HepG2 (cell line): ENCODE results near the gene PTCD3. TPM values are rescaled to one million over a fixed set of nuclear protein-coding genes. Genes with fewer than 3 reads are reported as not detected.

Source experiments
- ATF2 ChIP-seq: sonication (generic); formaldehyde crosslinking; IDR thresholded peaks from 2 replicates; pipeline ENCODE4 v1.4.0; 2020; ENCODE audit warnings: missing genetic modification reagents
- CENPT ChIP-seq: sonication (generic); formaldehyde crosslinking; IDR thresholded peaks from 2 replicates; pipeline ENCODE4 v1.8.0; 2022; ENCODE audit warnings: low read depth, mild to moderate bottlenecking, moderate library complexity, missing genetic modification reagents
- FIP1L1 ChIP-seq: fragments of 200-400 bp; formaldehyde crosslinking; IDR thresholded peaks from 2 replicates; pipeline ENCODE4 v1.6.1; 2018; ENCODE audit warnings: low read depth, mild to moderate bottlenecking, low read length, moderate library complexity, borderline replicate concordance; ENCODE audit not compliant: insufficient read depth
- HOMEZ ChIP-seq: IDR thresholded peaks from 2 replicates; pipeline ENCODE4 v1.6.1; 2016; ENCODE audit warnings: low read depth
- NFE2L2 ChIP-seq: fragments of 150-350 bp; IDR thresholded peaks from 2 replicates; pipeline ENCODE4 v1.6.1; 2014; ENCODE audit warnings: low read length
- NFIB ChIP-seq: sonication (generic); formaldehyde crosslinking; IDR thresholded peaks from 2 replicates; pipeline ENCODE4 v1.9.0; 2021; ENCODE audit warnings: missing genetic modification reagents, mild to moderate bottlenecking, borderline replicate concordance
- NONO ChIP-seq, 2 experiments: fragments of 450-650 bp in 1 of 2; sonication (generic) in 1 of 2; formaldehyde crosslinking in 1 of 2; IDR thresholded peaks in 1 of 2; conservative IDR thresholded peaks in 1 of 2; 2 replicates each; pipeline versions ENCODE4 v1.6.1 to v1.8.0; 2017 to 2022; ENCODE audit warnings: mild to moderate bottlenecking in 1 of 2, missing genetic modification reagents in 1 of 2, moderate library complexity in 1 of 2
- PHF8 ChIP-seq: sonication (generic); formaldehyde crosslinking; IDR thresholded peaks from 2 replicates; pipeline ENCODE4 v1.5.0; 2020; ENCODE audit warnings: missing genetic modification reagents
- TBL1XR1 ChIP-seq: fragments of 150-350 bp; IDR thresholded peaks from 2 replicates; pipeline ENCODE4 v1.6.1; 2014; ENCODE audit warnings: borderline replicate concordance, low read length; ENCODE audit not compliant: partially characterized antibody
- ZKSCAN5 ChIP-seq: sonication (generic); formaldehyde crosslinking; IDR thresholded peaks from 2 replicates; pipeline ENCODE4 v1.5.1; 2020; ENCODE audit warnings: mild to moderate bottlenecking, missing genetic modification reagents
- ZNF180 ChIP-seq: sonication (generic); formaldehyde crosslinking; IDR thresholded peaks from 2 replicates; pipeline ENCODE4 v1.4.0; 2020; ENCODE audit warnings: low read depth, missing genetic modification reagents, borderline replicate concordance
- ZNF44 ChIP-seq: sonication (generic); formaldehyde crosslinking; IDR thresholded peaks from 2 replicates; pipeline ENCODE4 v1.5.1; 2020; ENCODE audit warnings: mild to moderate bottlenecking, missing genetic modification reagents
- ZNF737 ChIP-seq: sonication (generic); formaldehyde crosslinking; IDR thresholded peaks from 2 replicates; pipeline ENCODE4 v1.5.0; 2020; ENCODE audit warnings: missing genetic modification reagents, mild to moderate bottlenecking, borderline replicate concordance
- polyA plus RNA-seq, 8 experiments: library from polyadenylated mRNA; depleted of rRNA in 3 of 8; stranded (reverse) in 7 of 8; unstranded in 1 of 8; fragments of >200 nt; fragmentation: Illumina TruSeq in 4 of 8; extraction: Trizol in 4 of 8; gene quantifications; 2 replicates each; pipeline versions ENCODE4 v1.2.1 to v1.2.3, GENCODE V29; 2011 to 2016; ENCODE audit warnings: low read depth in 4 of 8, missing spikeins in 1 of 8, mixed read lengths in 1 of 8; ENCODE audit not compliant: insufficient read depth in 1 of 8
- total RNA-seq, 5 experiments: library from RNA; depleted of rRNA; stranded (reverse); fragments of >200 nt; fragmentation: Illumina TruSeq; extraction: Trizol; gene quantifications; 2 replicates each; pipeline ENCODE4 v1.2.3, GENCODE V29; 2016; ENCODE audit warnings: low read depth in 1 of 5
- TF ChIP-seq, protein P1 (sequence below): sonication (generic); formaldehyde crosslinking; IDR thresholded peaks from 2 replicates; pipeline ENCODE4 v1.8.0; 2022; ENCODE audit warnings: missing genetic modification reagents, mild to moderate bottlenecking, moderate library complexity, borderline replicate concordance
- TF ChIP-seq, protein P2 (sequence below), 2 experiments: sonication (generic) in 1 of 2; formaldehyde crosslinking in 1 of 2; IDR thresholded peaks; 2 replicates each; pipeline versions ENCODE4 v1.4.0 to v1.6.1; 2016 to 2020; ENCODE audit warnings: borderline replicate concordance in 1 of 2, low read depth in 1 of 2, mild to moderate bottlenecking in 1 of 2, missing genetic modification reagents in 1 of 2
- TF ChIP-seq, protein P3 (sequence below): sonication (generic); formaldehyde crosslinking; IDR thresholded peaks from 2 replicates; pipeline ENCODE4 v1.5.1; 2020; ENCODE audit warnings: missing genetic modification reagents, mild to moderate bottlenecking, borderline replicate concordance

PTCD3 gene
- total and polyA plus RNA-seq, 2 of the 13 experiments (the other 11 are each of a cell fraction or from before 2014, with no cell fraction given), result 124 to 309 TPM

DNA sequence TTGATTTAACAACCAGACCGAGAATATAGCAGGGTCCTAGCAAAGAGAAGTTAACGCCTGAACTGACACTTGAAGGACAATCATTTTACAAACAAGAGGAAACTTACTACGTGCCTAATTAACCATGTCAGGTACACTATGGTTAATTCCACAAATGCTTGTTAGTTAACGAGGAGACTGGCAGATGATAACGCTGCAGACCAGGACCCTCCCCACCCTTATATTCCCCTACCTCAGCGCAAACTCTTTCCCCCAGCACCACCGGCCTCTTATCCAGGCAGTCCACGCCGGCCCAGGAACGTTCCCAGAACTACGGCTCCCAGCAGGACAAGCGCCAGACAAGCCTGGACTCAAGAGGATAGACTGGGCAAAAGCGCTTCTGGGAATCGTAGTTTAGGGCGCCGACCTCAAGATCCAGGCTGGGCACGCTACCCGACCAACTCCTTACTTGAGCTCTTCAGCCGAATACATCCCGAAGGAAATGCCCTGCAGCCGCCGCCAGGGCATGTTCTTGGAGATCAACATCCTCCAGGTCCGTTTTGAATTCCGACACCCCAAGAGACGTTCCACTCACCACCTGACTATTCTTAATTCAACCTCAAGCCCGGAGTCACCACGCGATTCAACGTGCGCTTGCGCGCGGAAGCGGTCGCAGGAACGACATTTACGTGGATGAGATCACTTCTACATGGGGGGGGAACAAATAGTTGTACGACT lies 625 bp upstream of the PTCD3 start, which contains the start of gene POLR1A (continued):
- TF ChIP-seq ATF2 (CRISPR knock-in tag) (no peak), ZNF737 (CRISPR knock-in tag) (no peak; the same call in 1 of the 2 replicates), ZNF180 (CRISPR knock-in tag) (peak; percentile 85; the same call in 1 of the 2 replicates), HOMEZ (CRISPR knock-in tag) (no peak), ZNF44 (no peak), ZKSCAN5 (0 out of 2 replicates have a peak, but pooled peaks have one; percentile 31), NFE2L2 (no peak), CENPT (CRISPR knock-in tag) (no peak), TBL1XR1 (peak; percentile 90), NFIB (no peak), PHF8 (CRISPR knock-in tag) (peak; percentile 92), FIP1L1 (no peak), NONO (IDR thresholded peaks at IDR 0.05) (no peak), NONO (CRISPR knock-in tag; conservative IDR thresholded peaks at IDR 0.05) (no peak; the same call in none of the 2 replicates)
- TF ChIP-seq, protein P1, sequence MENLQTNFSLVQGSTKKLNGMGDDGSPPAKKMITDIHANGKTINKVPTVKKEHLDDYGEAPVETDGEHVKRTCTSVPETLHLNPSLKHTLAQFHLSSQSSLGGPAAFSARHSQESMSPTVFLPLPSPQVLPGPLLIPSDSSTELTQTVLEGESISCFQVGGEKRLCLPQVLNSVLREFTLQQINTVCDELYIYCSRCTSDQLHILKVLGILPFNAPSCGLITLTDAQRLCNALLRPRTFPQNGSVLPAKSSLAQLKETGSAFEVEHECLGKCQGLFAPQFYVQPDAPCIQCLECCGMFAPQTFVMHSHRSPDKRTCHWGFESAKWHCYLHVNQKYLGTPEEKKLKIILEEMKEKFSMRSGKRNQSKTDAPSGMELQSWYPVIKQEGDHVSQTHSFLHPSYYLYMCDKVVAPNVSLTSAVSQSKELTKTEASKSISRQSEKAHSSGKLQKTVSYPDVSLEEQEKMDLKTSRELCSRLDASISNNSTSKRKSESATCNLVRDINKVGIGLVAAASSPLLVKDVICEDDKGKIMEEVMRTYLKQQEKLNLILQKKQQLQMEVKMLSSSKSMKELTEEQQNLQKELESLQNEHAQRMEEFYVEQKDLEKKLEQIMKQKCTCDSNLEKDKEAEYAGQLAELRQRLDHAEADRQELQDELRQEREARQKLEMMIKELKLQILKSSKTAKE (CRISPR knock-in tag), result no peak
- TF ChIP-seq, protein P2, sequence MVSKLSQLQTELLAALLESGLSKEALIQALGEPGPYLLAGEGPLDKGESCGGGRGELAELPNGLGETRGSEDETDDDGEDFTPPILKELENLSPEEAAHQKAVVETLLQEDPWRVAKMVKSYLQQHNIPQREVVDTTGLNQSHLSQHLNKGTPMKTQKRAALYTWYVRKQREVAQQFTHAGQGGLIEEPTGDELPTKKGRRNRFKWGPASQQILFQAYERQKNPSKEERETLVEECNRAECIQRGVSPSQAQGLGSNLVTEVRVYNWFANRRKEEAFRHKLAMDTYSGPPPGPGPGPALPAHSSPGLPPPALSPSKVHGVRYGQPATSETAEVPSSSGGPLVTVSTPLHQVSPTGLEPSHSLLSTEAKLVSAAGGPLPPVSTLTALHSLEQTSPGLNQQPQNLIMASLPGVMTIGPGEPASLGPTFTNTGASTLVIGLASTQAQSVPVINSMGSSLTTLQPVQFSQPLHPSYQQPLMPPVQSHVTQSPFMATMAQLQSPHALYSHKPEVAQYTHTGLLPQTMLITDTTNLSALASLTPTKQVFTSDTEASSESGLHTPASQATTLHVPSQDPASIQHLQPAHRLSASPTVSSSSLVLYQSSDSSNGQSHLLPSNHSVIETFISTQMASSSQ (IDR thresholded peaks at IDR 0.05; ENCODE audit: low read depth), result no peak
- TF ChIP-seq, protein P2 (CRISPR knock-in tag; IDR thresholded peaks at IDR 0.05; ENCODE audit: borderline replicate concordance), result no peak
- TF ChIP-seq, protein P3, sequence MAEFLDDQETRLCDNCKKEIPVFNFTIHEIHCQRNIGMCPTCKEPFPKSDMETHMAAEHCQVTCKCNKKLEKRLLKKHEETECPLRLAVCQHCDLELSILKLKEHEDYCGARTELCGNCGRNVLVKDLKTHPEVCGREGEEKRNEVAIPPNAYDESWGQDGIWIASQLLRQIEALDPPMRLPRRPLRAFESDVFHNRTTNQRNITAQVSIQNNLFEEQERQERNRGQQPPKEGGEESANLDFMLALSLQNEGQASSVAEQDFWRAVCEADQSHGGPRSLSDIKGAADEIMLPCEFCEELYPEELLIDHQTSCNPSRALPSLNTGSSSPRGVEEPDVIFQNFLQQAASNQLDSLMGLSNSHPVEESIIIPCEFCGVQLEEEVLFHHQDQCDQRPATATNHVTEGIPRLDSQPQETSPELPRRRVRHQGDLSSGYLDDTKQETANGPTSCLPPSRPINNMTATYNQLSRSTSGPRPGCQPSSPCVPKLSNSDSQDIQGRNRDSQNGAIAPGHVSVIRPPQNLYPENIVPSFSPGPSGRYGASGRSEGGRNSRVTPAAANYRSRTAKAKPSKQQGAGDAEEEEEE, result no peak
